Measurements from ENCODE around the gene IL17RC.
"Not testable (repeated sequence)": the region's sequence is repeated elsewhere in the genome, so short reads cannot be mapped to it uniquely, and the experiment has no call there.

The IL17RC gene, protein sequence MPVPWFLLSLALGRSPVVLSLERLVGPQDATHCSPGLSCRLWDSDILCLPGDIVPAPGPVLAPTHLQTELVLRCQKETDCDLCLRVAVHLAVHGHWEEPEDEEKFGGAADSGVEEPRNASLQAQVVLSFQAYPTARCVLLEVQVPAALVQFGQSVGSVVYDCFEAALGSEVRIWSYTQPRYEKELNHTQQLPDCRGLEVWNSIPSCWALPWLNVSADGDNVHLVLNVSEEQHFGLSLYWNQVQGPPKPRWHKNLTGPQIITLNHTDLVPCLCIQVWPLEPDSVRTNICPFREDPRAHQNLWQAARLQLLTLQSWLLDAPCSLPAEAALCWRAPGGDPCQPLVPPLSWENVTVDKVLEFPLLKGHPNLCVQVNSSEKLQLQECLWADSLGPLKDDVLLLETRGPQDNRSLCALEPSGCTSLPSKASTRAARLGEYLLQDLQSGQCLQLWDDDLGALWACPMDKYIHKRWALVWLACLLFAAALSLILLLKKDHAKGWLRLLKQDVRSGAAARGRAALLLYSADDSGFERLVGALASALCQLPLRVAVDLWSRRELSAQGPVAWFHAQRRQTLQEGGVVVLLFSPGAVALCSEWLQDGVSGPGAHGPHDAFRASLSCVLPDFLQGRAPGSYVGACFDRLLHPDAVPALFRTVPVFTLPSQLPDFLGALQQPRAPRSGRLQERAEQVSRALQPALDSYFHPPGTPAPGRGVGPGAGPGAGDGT

DNA sequence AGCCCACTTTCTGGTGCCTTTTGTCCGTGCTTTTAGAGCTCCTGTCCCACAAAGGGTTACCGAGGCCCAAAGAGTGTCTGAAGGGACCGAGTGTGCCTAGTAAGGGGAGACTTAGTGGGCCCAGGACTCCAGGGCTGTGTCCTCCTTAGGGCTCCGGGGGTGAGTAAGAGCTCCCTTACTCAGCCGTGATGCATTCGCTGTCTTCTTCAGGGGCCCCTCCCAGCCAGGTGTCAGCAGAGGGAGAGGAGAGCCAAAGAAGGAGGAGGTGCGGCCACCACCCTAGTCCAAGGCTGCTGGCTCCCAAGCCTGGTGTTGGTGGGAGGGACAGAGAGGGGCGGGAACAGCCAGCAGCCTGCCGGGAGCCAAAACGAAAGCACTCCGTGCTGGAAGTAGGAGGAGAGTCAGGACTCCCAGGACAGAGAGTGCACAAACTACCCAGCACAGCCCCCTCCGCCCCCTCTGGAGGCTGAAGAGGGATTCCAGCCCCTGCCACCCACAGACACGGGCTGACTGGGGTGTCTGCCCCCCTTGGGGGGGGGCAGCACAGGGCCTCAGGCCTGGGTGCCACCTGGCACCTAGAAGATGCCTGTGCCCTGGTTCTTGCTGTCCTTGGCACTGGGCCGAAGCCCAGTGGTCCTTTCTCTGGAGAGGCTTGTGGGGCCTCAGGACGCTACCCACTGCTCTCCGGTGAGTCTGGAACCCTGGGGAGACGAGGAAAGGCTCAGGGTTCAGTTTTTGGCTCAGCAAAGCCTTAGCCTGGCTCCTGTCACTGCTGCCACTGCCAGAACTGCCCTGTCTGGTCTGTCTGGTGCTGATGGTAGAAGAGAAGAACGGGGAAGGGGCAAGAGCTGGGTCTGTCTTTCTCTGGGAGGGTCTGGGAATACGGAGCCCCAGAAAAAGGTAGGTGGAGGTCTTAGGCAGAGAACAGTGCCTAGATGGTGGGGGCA, at the start of gene IL17RC:
Gene IL17RC, plus strand, starts transcription at position 365 of the 947 bp plus-strand sequence. Its CDS starts 218 bp downstream, at position 583.
- peak; percentile 66 for DNase-seq (ENCODE audit: low spot score)

DNA sequence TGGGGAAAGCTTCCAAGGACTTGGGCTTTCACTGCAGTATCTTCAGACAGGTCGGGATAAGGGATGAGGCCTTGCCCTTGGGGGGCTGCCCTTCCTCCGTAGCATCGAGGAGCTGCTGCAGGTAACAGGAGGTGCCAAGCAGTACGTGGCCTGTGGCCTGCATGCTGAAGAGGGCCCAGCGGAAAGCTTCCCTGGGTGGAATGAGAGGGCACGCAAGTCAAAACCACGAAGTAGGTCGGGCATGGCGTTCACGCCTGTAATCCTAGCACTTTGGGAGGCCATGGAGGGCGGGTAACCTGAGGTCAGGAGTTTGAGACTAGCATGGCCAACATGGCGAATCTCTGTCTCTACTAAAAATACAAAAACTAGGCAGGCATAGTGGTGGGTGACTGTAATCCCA, 49.8 kb upstream of the IL17RC start:
- DNase-seq (ENCODE audit: low spot score): no peak

DNA sequence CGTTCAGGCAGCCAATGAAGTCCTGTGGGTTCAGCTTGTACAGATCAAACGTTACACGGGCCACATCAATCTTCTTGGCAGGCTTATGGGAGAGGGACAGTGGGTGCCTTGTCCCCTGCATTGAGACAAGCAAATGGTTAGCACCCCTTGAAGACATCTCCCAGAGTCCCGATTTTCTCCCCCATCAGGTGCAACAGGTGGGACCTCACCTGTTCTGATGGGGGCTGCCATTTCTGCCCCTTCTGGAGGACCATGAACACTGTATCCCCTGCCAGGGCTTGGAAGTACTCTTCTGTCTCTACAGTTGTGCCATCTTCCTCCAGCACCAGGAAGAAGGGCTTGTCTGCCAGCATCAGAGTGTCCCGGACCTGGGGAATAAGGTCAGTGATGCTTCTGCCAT, 46.9 kb upstream of the IL17RC start:
- DNase-seq (ENCODE audit: low spot score): no peak

DNA sequence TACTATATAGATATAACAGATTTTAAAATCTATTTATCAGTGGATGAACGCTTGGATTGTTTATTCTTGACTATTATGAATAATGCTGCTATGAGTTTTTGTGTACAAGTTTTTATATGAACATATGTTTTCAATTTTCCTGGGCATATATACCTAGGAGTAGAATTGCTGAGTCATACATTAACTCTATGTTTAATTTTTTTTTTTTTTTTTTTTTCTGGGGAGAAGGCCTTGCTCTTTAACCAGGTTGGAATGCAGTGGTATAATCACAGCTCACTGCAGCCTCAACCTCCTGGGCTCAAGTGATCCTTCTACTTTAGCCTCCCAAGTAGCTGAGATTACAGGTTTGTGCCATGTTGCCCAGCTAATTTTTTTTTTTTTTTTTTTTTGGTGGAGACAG, 45.9 kb upstream of the IL17RC start:
- peak; percentile 14 for DNase-seq (ENCODE audit: low spot score)

DNA sequence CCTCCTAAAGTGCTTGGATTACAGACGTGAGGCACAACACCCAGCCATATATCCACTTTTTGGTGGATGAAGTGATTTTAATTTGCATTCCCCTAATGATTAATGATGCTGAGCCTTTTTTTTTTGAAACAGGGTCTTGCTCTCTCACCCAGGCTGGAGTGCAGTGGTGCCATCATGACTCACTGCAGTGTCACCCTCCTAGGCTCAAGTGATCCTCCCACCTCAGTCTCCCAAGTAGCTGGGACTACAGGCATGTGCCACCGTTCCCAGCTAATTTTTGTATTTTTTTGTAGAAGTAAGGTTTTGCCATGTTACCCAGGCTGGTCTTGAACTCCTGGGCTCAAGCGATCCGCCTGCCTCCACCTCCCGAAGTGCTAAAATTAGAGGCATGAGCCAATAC, 44.8 kb upstream of the IL17RC start:
- not testable (repeated sequence) for DNase-seq (ENCODE audit: low spot score)

DNA sequence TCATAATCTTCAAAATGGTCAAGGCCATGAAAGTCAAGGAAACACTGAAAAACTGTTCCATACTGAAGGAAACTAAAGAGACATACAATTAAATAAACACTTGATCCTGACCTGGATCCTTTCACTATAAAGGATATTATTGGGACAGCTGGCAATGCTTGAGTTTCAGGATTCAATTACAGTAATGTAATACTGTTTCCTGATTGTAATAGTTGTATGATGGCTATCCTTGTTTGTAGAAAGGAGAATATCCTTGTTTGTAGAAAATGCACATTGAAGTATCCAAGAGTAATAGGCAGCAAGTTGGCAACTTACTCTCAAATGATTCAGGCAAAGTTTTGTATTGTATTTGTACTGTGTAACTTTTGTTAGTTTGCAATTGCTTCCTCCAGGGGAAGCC, 41.5 kb upstream of the IL17RC start:
- DNase-seq (ENCODE audit: low spot score): no peak

DNA sequence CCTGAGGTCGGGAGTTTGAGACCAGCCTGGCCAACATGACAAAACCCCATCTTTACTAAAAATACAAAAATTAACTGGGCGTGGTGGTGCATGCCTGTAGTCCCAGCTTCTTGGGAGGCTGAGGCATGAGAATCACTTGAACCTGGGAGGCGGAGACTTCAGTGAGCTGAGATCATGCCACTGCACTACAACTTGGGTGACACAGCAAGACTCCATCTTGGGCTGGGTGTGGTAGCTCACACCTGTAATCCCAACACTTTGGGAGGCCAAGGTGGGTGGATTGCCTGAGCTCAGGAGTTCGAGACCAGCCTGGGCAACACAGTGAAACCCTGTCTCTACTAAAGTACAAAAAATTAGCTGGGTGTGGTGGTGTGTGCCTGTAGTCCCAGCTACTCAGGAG, 40.6 kb upstream of the IL17RC start:
- DNase-seq (ENCODE audit: low spot score): not testable (repeated sequence)

DNA sequence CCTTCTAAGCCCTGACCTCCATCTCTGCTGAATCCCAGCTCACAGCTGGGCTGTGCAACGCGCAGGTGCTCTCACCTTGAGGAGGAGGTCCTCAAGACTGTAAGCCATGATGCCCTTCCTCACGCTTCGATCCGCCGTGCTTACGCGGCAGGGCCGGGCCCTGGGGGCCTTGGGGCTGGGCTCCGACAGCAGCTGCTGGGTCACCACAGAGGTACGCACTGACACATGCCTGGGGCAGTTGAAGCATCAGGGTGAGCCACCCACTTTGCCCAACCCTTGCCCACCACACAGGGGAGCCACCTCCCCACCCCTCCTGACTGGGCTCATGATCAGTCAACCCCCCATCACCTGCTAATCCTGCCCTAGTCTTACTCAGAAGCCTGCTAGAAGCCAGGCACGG, 39.9 kb upstream of the IL17RC start:
- no peak for DNase-seq (ENCODE audit: low spot score)

DNA sequence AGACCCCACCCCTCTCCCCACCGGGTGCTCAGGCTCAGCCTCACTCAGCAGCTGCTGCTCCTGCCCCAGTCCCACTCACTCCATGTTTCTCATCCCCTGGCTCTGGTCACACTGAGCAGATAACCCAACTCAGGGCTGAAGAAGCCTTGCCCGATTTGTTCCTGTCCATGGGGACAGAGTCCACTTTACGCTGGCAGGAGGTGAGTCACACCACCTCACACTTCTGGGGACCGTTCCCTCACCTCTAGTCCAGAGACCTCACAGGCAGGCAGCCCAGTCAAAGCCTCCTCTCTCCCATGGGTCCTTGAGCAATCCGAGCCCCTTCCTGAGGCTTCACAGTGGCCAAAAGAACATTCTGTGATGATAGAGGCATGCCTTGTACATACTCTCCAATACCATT, 38.2 kb upstream of the IL17RC start:
- DNase-seq (ENCODE audit: low spot score): no peak

DNA sequence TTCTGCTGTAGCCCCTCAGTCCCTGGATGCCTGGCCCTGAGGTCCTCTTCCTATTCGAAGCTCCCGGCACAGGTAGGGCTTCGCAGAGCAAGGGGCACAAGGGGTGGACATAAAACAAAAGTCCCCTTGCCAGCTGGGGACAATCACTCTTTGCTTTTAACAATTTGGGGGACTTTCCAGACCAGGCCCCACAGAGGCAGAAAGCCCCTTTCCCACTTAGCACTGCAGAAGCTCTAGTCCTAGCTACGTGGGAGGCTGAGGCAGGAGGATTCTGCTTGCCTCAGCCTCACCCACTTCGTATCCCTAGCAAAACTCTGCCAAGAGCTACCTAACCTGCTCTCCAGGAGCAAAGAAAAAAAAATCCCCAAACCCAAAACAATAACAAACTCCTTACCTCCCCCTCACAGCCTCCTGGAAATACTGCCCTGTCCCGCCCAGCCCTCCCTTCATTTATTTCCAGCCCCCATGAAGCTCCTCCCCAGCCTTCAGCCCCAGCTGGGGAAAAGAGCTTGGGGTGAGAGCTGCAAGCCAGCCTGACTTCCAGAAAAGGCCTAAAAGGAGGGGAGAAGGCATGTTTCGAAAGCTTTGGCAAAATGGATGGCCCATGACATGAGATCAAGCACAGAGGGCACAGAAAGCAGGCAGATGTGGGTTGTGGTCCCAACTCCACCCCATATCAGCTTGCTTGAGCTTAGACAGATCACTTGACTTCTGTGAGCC, 36.9 kb upstream of the IL17RC start, which contains the start of gene CIDEC:
Gene CIDEC, minus strand, starts transcription at position 424 of the 720 bp plus-strand sequence. CDS start 1,767 bp downstream, outside the sequence.
- DNase-seq (ENCODE audit: low spot score): no peak

DNA sequence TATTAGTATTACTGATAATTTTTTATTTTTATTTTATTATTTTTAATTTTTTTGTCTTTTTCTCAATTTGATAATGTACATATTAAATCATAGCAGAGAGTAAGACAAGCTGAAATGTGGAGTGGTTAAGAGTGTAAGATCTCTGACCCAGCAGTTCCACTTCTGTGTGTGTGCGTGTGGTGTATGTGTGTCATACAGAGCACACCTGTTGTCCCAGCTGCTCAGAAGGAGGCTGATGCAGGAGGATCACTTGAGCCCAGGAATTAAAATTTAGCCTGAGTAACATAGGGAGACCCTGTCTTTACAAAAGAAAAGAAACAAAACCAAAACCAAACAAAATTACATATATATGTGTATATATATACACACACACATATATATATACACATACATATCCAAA, 35.5 kb upstream of the IL17RC start:
- no peak for DNase-seq (ENCODE audit: low spot score)

DNA sequence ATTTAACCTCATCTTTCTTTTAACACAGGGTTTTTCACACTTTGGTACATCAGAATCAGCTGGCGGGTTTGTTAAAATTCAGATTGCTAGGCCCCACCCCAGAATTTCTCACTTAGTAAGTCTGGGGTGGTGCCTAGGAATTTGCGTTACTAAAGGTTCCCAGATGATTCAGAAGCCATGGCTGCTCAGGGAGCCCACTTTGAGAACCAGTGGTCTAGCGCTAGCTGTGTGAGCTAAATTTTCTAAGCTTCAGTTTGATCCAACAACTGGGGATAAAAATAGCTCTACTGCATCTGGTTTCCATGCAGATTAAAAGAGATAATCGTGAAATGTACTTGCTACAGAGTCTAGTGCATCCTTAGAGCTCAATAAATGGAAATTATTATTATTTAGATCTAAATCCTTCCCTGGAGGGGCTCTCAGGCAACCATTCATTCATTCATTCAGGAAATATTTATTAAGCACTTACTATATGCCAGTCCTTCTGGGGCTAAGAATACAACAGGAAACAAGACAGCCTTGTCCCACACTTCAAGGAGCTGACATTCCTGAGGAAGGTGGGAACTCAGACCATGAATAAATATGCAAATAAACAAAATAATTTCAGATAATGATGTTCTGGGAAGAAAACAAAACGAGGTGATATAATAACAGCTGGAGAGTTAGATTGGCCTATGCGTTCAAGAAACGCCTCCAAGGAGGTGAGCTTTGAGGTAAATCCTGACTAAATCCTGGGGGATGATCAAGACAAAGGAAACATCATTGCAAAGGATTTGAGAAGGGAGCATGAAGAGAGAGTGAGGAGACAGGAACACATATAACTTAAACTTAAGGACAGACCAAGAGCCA, 33.0 kb upstream of the IL17RC start:
- no peak for DNase-seq (ENCODE audit: low spot score)

DNA sequence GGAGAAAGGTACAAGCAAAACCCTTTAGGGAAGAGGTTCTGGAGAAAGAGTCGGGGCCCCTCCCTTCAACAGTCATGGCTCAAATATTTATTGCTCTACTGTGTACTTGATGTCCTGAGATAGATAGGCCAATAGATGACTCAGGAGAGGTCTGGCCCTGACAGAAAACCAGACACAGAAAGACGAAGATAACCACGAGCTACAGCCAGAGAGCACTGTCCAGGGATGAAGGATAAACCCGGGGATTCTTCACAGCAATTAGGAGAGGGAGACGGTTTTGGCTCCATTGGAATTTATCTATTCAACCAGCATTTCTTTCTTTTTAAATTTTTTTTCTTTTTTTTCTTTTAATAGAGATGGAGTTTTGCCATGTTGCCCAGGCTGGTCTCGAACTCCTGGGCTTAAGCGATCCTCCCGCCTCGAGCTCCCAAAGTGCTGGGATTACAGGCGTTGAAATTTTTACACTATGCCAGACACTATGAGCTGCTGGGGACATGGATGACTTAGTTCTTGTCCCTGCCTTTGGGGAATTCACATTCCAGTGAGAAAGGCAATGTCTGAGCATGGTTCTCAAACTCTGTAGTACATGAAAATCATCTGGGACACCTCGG, 32.2 kb upstream of the IL17RC start:
- DNase-seq (ENCODE audit: low spot score): peak; percentile 12

DNA sequence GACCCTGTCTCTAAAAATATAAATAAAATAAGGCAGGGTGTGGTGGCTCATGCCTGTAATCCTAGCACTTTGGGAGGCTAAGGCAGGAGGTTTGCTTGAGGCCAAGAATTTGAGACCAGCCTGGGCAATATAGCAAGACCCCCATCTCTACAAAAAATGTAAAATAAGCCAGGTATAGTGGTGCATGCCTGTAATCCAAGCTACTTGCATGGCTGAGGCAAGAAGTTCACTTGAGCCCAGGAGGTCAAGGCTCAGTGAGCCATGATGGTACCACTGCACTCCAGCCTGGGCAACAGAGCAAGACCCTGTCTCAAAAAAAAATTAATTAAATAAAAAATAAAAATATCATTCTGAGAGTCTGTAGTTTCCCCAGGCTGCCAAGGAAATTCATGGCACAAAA, 30.6 kb upstream of the IL17RC start:
- DNase-seq (ENCODE audit: low spot score): no peak

DNA sequence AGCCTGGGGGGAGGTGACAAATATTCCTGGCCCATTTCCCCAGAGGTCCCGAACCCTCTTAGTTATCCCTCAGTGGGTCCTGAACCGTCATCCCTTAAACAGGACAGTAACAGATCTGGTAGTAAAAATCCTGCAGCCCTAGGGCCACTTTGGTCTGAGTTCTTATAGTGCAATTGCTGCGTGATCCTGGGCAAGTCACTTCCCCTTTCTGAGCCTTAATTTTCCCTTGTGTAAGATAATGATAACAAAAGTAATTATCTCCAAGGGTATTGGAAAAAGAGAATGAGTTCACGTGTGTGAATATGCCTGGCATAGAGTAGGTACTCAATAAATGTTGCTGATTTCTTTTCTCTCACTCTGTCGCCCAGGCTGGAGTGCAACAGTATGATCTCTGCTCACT, 29.4 kb upstream of the IL17RC start:
- DNase-seq (ENCODE audit: low spot score): no peak

DNA sequence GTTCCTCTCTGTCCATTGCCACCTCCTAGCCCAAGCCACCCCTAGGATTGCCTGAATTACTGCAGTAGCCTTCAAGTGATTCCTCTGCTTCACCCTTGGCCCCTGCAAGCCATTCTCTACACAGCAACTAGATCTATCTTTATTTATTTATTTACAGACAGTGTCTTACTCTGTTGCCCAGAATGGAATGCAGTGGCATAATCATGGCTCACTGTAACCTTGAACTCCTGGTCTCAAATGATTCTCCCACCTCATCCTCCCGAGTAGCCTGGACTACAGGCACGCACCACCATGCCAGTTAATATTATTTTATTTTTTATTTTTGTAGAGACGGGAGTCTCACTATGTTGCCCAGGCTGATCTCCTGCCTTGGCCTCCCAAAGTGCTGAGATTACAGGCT, 28.4 kb upstream of the IL17RC start:
- DNase-seq (ENCODE audit: low spot score): no peak

DNA sequence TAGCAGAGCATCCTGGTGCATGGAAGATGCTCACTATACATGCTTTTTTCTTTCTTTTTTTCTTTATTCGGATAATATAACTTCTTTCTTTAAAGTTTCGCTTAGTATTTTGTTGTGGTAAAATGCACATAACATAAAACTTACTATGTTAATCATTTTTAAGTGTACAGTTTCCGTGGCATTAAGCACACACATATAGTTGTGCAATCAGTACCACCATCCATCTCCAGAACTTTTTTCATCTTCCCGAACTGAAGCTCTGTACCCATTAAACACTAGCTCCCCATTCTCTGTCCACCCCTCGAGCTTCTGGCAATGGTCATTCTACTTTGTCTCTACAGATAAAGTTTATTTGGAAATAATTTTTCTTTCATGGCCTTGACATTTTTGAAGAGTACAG, 27.5 kb upstream of the IL17RC start:
- DNase-seq (ENCODE audit: low spot score): no peak

DNA sequence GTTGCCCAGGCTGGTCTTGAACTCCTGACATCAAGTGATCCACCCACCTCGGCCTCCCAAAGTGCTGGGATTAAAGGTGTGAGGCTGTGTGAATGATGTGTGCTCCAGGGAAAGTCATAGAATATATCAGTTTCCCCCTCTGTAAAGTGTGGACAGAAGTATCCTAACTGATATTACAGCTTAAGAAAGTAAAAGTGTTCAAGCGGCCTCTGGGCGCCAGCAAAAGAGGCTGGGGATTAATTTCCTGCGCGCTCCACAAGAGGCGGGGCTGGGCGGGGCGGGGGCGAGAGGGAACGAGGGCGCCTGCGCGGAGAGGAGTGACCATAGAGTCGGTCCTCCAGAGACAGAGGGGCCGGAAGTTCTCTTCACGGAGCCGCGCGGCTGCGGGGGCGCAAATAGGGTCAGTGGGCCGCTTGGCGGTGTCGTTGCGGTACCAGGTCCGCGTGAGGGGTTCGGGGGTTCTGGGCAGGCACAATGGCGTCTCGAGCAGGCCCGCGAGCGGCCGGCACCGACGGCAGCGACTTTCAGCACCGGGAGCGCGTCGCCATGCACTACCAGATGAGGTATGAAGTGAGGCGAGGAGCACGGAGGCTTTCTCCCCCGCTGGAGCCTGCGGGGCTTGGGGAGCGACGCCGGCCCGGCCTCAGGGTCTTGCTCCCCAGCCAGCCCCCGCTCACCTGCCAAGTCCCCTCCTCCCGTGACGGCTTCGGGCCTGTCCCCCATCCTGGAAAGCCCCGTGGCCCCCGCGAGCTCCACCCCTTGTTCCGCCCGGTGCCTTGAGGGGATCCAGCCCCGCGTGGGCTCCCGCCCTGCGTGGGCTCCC, 26.4 kb upstream of the IL17RC start, which contains the start of gene JAGN1:
Gene JAGN1, plus strand, starts transcription at position 362 of the 823 bp plus-strand sequence. Its CDS starts 113 bp downstream, at position 475.
- peak; percentile 92 for DNase-seq (ENCODE audit: low spot score)

DNA sequence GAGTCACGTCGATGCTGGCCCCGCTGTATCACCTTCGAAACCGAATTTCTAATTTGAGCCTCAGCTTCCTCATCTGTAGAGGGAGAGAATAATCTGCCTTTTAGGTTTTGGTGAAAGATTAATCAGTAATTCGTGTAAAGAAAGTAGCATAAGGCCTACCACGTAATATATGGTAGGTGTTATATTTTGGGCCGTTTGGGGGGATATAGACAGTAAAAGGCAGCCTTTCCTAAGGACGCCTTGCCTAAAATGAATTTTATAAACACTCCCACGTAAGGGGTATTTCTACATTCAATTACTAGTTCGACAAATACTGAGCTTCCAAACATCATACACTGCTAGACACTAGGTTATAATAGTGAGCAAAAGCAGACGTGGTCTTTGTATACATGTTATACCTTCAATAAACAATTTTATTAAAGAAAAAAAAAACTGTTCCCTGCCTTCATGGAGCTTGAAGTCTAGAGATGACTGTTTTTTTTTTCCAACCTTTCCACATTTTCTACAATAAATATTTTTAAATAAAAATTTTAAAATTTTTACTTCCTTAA, 25.8 kb upstream of the IL17RC start:
- no peak for DNase-seq (ENCODE audit: low spot score)
